ENCODE measurements around the gene MBD3L5. TPM values are rescaled to one million over a fixed set of nuclear protein-coding genes. Genes with fewer than 3 reads are reported as not detected.
A peak's percentile ranks its signal among the peaks of the same experiment; 100 is the strongest.

MBD3L5 gene
- total RNA-seq, 1 donor, result not detected

DNA sequence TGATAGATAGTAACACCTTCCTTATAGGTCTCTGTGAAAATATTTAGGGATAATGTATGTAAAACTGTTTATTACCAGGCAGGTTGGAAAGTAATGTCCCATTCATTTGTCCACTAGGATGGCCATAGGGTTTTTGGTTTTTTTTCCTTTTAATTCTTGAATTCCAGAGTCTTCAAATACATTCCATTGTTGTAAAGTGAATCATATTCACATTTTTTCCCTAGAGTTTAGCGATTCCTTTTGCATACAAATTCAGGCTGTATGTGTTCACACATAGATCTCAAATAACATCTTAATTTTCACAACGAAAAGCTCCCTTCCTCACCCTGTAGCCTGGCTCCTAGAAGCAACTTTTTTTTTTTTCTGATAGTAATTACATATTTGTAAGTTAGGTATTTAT lies 37.3 kb downstream of the MBD3L5 start:
- Histone ChIP-seq H3K27me3 (ENCODE audit: insufficient read depth, low read length) (no peaks in the 10 kb centered on the region), H3K4me1 (ENCODE audit: insufficient read depth, low read length) (peaks cover 8% of the 10 kb centered on the region), H3K4me3 (ENCODE audit: insufficient read depth, low read length) (no peak overlapping the region), H2AFZ (ENCODE audit: low read length) (no peak overlapping the region), H3K9me3 (ENCODE audit: low read depth, low read length) (no peaks in the 10 kb centered on the region), H3K4me2 (ENCODE audit: insufficient read depth, low read length) (peak overlapping the region; percentile 6), H3K79me2 (ENCODE audit: insufficient read depth, low read length) (peaks cover 18% of the 10 kb centered on the region), H3K27ac (ENCODE audit: low read depth, low read length) (no peak overlapping the region), H3K36me3 (ENCODE audit: insufficient read depth, low read length) (peaks cover 9% of the 10 kb centered on the region), H4K20me1 (ENCODE audit: insufficient read depth, low read length) (no peaks in the 10 kb centered on the region)
- no peak for DNase-seq (ENCODE audit: insufficient read length, low spot score, missing footprints)
- TF ChIP-seq, protein P1, sequence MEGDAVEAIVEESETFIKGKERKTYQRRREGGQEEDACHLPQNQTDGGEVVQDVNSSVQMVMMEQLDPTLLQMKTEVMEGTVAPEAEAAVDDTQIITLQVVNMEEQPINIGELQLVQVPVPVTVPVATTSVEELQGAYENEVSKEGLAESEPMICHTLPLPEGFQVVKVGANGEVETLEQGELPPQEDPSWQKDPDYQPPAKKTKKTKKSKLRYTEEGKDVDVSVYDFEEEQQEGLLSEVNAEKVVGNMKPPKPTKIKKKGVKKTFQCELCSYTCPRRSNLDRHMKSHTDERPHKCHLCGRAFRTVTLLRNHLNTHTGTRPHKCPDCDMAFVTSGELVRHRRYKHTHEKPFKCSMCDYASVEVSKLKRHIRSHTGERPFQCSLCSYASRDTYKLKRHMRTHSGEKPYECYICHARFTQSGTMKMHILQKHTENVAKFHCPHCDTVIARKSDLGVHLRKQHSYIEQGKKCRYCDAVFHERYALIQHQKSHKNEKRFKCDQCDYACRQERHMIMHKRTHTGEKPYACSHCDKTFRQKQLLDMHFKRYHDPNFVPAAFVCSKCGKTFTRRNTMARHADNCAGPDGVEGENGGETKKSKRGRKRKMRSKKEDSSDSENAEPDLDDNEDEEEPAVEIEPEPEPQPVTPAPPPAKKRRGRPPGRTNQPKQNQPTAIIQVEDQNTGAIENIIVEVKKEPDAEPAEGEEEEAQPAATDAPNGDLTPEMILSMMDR (IDR thresholded peaks at IDR 0.05; ENCODE audit: extremely low read depth, low read depth, low read length), result no peak

DNA sequence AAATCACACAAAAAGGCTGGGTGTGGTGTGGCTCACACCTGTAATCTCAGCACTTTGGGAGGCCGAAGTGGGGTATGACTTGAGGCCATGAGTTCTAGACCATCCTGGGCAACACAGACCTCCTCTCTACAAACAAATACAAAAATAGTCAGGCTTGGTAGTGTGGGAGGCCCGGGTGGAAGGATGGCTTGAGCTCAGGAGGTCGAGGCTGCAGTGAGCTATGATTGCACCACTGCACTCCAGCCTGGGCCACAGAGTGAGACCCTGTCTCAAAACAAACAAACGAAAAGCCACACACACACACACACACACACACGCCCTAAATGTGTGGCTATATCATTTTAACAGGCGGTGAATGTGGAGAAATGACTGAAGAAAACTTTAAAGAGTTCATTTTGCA lies 38.2 kb downstream of the MBD3L5 start:
- no peak overlapping the region for H3K4me3 ChIP-seq (ENCODE audit: insufficient read depth, low read length)
- no peaks in the 10 kb centered on the region for H4K20me1 ChIP-seq (ENCODE audit: insufficient read depth, low read length)
- H3K4me1 ChIP-seq (ENCODE audit: insufficient read depth, low read length), result peaks cover 8% of the 10 kb centered on the region
- TF ChIP-seq, protein P1 (IDR thresholded peaks at IDR 0.05; ENCODE audit: extremely low read depth, low read depth, low read length), result no peak
- DNase-seq (ENCODE audit: insufficient read length, low spot score, missing footprints), result no peak
- peaks cover 18% of the 10 kb centered on the region for H3K36me3 ChIP-seq (ENCODE audit: insufficient read depth, low read length)
- H3K27ac ChIP-seq (ENCODE audit: low read depth, low read length), result no peak overlapping the region
- peak overlapping the region; percentile 81 for H3K4me2 ChIP-seq (ENCODE audit: insufficient read depth, low read length)
- no peaks in the 10 kb centered on the region for H3K27me3 ChIP-seq (ENCODE audit: insufficient read depth, low read length)
- peak overlapping the region; percentile 68 for H2AFZ ChIP-seq (ENCODE audit: low read length)
- no peaks in the 10 kb centered on the region for H3K9me3 ChIP-seq (ENCODE audit: low read depth, low read length)
- peaks cover 18% of the 10 kb centered on the region for H3K79me2 ChIP-seq (ENCODE audit: insufficient read depth, low read length)

DNA sequence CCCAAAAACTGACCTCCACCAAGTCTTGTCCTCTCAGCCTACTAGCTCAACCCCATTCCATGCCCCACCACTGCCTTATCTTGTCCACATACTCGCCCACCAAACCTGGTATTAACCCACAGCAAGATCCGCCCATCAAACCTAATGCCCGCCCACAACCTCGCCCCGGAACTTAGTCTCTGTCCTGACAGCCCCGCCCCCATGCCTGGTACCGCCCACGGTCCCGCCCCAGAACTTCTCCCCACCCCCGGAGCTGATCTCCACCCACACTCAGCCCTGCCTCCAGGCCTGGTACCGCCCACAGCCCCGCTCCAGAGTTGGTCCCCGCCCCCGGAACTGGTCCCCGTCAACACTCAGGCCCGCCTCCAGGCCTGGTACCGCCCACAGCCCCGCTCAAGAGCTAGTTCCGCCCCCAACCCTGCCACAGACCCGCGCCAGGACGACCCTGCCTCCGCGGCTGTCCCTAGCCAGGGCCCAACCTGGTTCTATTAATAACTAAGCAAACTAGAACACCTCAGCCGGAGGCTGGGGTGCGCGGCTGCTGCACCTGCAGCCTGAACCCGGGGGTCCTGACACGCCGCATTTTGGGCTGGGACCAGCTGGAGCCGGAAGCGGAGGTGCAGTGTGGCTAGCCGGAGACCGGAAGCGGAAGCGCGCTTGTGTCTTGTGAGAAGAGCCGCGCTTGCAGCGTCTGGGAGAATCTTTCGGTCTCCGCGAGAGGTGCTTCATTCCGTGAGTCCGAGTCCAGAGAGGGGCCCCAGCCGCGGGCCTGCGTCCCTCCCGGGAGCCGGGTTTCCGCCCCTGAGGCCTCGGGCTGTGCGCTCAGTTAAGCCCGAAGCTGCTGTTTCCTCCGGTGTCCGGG lies 38.9 kb downstream of the MBD3L5 start, which contains the start of gene ZNF557:
Gene ZNF557 (plus strand): TSS at position 662 of the 862 bp plus-strand sequence. CDS start 5,372 bp downstream, outside the sequence.
- DNase-seq (ENCODE audit: insufficient read length, low spot score, missing footprints), result peak; percentile 97
- no peaks in the 10 kb centered on the region for H3K27me3 ChIP-seq (ENCODE audit: insufficient read depth, low read length)
- H4K20me1 ChIP-seq (ENCODE audit: insufficient read depth, low read length), result no peaks in the 10 kb centered on the region
- peaks cover 18% of the 10 kb centered on the region for H3K79me2 ChIP-seq (ENCODE audit: insufficient read depth, low read length)
- no peaks in the 10 kb centered on the region for H3K9me3 ChIP-seq (ENCODE audit: low read depth, low read length)
- peaks cover 8% of the 10 kb centered on the region for H3K4me1 ChIP-seq (ENCODE audit: insufficient read depth, low read length)
- H3K36me3 ChIP-seq (ENCODE audit: insufficient read depth, low read length), result peaks cover 19% of the 10 kb centered on the region
- peak within 1 kb of the TSS; percentile 81 for H3K4me2 ChIP-seq (ENCODE audit: insufficient read depth, low read length)
- peak within 1 kb of the TSS; percentile 98 for H2AFZ ChIP-seq (ENCODE audit: low read length)
- peak within 1 kb of the TSS; percentile 77 for H3K27ac ChIP-seq (ENCODE audit: low read depth, low read length)
- TF ChIP-seq, protein P1 (IDR thresholded peaks at IDR 0.05; ENCODE audit: extremely low read depth, low read depth, low read length), result no peak
- H3K4me3 ChIP-seq (ENCODE audit: insufficient read depth, low read length), result peak within 1 kb of the TSS; percentile 93

DNA sequence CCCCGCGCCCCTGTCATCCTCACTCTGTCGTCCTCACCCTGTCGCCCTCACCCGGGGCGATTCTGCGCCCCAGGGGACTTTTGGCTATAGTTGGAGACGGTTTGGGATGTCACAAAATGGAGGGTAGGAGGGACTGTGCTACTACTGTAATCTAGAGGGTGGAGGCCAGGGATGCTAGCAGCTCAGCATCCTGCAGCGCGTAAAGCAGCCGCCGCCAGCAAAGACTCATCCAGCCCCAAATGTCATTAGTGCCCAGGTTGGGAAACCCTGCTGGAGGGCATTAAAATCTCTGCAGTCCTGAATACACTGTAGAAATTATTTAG lies 39.5 kb downstream of the MBD3L5 start:
- Histone ChIP-seq H3K27ac (ENCODE audit: low read depth, low read length) (peak overlapping the region; percentile 77), H3K4me3 (ENCODE audit: insufficient read depth, low read length) (peak overlapping the region; percentile 93), H4K20me1 (ENCODE audit: insufficient read depth, low read length) (no peaks in the 10 kb centered on the region), H3K27me3 (ENCODE audit: insufficient read depth, low read length) (no peaks in the 10 kb centered on the region), H3K9me3 (ENCODE audit: low read depth, low read length) (no peaks in the 10 kb centered on the region), H3K79me2 (ENCODE audit: insufficient read depth, low read length) (peaks cover 18% of the 10 kb centered on the region), H3K4me1 (ENCODE audit: insufficient read depth, low read length) (peaks cover 8% of the 10 kb centered on the region), H3K4me2 (ENCODE audit: insufficient read depth, low read length) (peak overlapping the region; percentile 81), H2AFZ (ENCODE audit: low read length) (peak overlapping the region; percentile 98), H3K36me3 (ENCODE audit: insufficient read depth, low read length) (peaks cover 21% of the 10 kb centered on the region)
- DNase-seq (ENCODE audit: insufficient read length, low spot score, missing footprints), result peak; percentile 73
- TF ChIP-seq, protein P1 (IDR thresholded peaks at IDR 0.05; ENCODE audit: extremely low read depth, low read depth, low read length), result no peak

All from osteoblast (primary cell).